A549 treated with Mapracorat at 1 μM for 4 hours (cell line): Measurements from ENCODE around the gene PITRM1. TPM values are rescaled to one million over a fixed set of nuclear protein-coding genes. Genes with fewer than 3 reads are reported as not detected.

ENCODE experiments used
- total RNA-seq: library from RNA; stranded (reverse); fragments of 200-300 nt; extraction: Qiagen RNA extraction; gene quantifications from 5 replicates; pipeline ENCODE4 v1.2.3, GENCODE V29; 2022

PITRM1 gene
- total RNA-seq: 77.2 to 84.5 TPM (median 81.8 TPM) in 5 replicates

GRCh38 chr10:3172446-3173170, at the start of gene PITRM1:
Gene PITRM1 (minus strand): TSS chr10:3172782. CDS start chr10:3172772, 10 bp downstream.

Other genes starting within 250 kb of the PITRM1 start
- 471 to 556 TPM (median 542 TPM) in 5 replicates for gene PFKP, start 105.2 kb downstream of the PITRM1 start, total RNA-seq